ENCODE results near the gene NCAM1. TPM values are rescaled to one million over a fixed set of nuclear protein-coding genes. Genes with fewer than 3 reads are reported as not detected.

Gene NCAM1
- total RNA-seq, 1 experiment from 2014 or later, result 3.7 TPM

GRCh38 chr11:112941104-112941503 is 20.1 kb upstream of the NCAM1 start:
- Mint-ChIP-seq H3K4me1 (ENCODE audit: low read depth, unreplicated experiment) (no peaks in the 10 kb centered on the region), H3K4me3 (ENCODE audit: low read depth, unreplicated experiment) (no peak overlapping the region), H3K9me3 (ENCODE audit: low read depth, unreplicated experiment) (no peaks in the 10 kb centered on the region), H3K36me3 (ENCODE audit: insufficient read depth, unreplicated experiment) (no peaks in the 10 kb centered on the region), H3K27ac (ENCODE audit: unreplicated experiment) (no peak overlapping the region), H3K27me3 (ENCODE audit: unreplicated experiment) (peaks cover 45% of the 10 kb centered on the region)
- intact Hi-C loops (cut with micrococcal nuclease; ENCODE audit: unreplicated experiment), result no loop called here
- DNase-seq, result no peak
- no TSS peak for BruUV-seq (replicated peaks)
- CTCF ChIA-PET, result interaction anchor here (0.6 kb wide), 1 partner anchor 39 kb away, joined by 3 read pairs; no protein-coding TSS in a partner anchor
- TF ChIP-seq CTCF (IDR thresholded peaks at IDR 0.05; ENCODE audit: unreplicated experiment), result no peak

GRCh38 chr11:112942966-112943643 is 18.1 kb upstream of the NCAM1 start:
- no TSS peak for BruUV-seq (replicated peaks)
- Mint-ChIP-seq H3K27ac (ENCODE audit: unreplicated experiment) (no peak overlapping the region), H3K4me1 (ENCODE audit: low read depth, unreplicated experiment) (no peaks in the 10 kb centered on the region), H3K9me3 (ENCODE audit: low read depth, unreplicated experiment) (no peaks in the 10 kb centered on the region), H3K4me3 (ENCODE audit: low read depth, unreplicated experiment) (no peak overlapping the region), H3K36me3 (ENCODE audit: insufficient read depth, unreplicated experiment) (no peaks in the 10 kb centered on the region), H3K27me3 (ENCODE audit: unreplicated experiment) (peaks cover 60% of the 10 kb centered on the region)
- TF ChIP-seq CTCF (IDR thresholded peaks at IDR 0.05; ENCODE audit: unreplicated experiment), result no peak
- CTCF ChIA-PET, result no interaction called here
- intact Hi-C loops (cut with micrococcal nuclease; ENCODE audit: unreplicated experiment), result no loop called here
- no peak for DNase-seq

- BruUV-seq (replicated peaks), result no TSS peak
- Mint-ChIP-seq H3K9me3 (ENCODE audit: low read depth, unreplicated experiment) (no peaks in the 10 kb centered on the region), H3K4me3 (ENCODE audit: low read depth, unreplicated experiment) (no peak overlapping the region), H3K36me3 (ENCODE audit: insufficient read depth, unreplicated experiment) (no peaks in the 10 kb centered on the region), H3K4me1 (ENCODE audit: low read depth, unreplicated experiment) (no peaks in the 10 kb centered on the region), H3K27ac (ENCODE audit: unreplicated experiment) (no peak overlapping the region), H3K27me3 (ENCODE audit: unreplicated experiment) (peaks cover 73% of the 10 kb centered on the region)
- CTCF ChIA-PET, result no interaction called here
- DNase-seq, result no peak
- no peak for TF ChIP-seq CTCF (IDR thresholded peaks at IDR 0.05; ENCODE audit: unreplicated experiment)
- intact Hi-C loops (cut with micrococcal nuclease; ENCODE audit: unreplicated experiment), result no loop called here
Observed at GRCh38 chr11:112946866-112947265, 14.4 kb upstream of the NCAM1 start.

GRCh38 chr11:112949781-112950575 is 11.2 kb upstream of the NCAM1 start:
- no peak overlapping the region for H3K4me3 Mint-ChIP-seq (ENCODE audit: low read depth, unreplicated experiment)
- no peak for DNase-seq
- no peaks in the 10 kb centered on the region for H3K9me3 Mint-ChIP-seq (ENCODE audit: low read depth, unreplicated experiment)
- BruUV-seq (replicated peaks), result no TSS peak
- no peaks in the 10 kb centered on the region for H3K4me1 Mint-ChIP-seq (ENCODE audit: low read depth, unreplicated experiment)
- peaks cover 95% of the 10 kb centered on the region for H3K27me3 Mint-ChIP-seq (ENCODE audit: unreplicated experiment)
- no peak for TF ChIP-seq CTCF (IDR thresholded peaks at IDR 0.05; ENCODE audit: unreplicated experiment)
- no peaks in the 10 kb centered on the region for H3K36me3 Mint-ChIP-seq (ENCODE audit: insufficient read depth, unreplicated experiment)
- CTCF ChIA-PET, result no interaction called here
- intact Hi-C loops (cut with micrococcal nuclease; ENCODE audit: unreplicated experiment), result no loop called here
- H3K27ac Mint-ChIP-seq (ENCODE audit: unreplicated experiment), result no peak overlapping the region

Measured in Calu3 (cell line).